HEK293T (cell line): ENCODE data around the gene CCDC141.

ENCODE experiments used
- CTCF ChIA-PET: fragments of 350-600 bp; formaldehyde crosslinking; extraction: SDS; loops from one replicate; lab custom pipeline; 2021; ENCODE audit warnings: antibody characterized with exemption, inconsistent platforms; lab: Yijun Ruan, JAX
- POLR2A ChIA-PET: fragments of 350-600 bp; formaldehyde crosslinking; extraction: SDS; loops from one replicate; lab custom pipeline; 2020; ENCODE audit warnings: antibody characterized with exemption, inconsistent platforms; lab: Yijun Ruan, JAX
- DNase-seq: peaks from one replicate; pipeline ENCODE4 v3.0.0; 2012; ENCODE audit warnings: mixed read lengths; ENCODE audit errors: extremely low spot score
- ARNT ChIP-seq: fragments of 450-650 bp; IDR thresholded peaks from 2 replicates; pipeline ENCODE4 v1.6.1; 2017; ENCODE audit warnings: mild to moderate bottlenecking
- BHLHE40 ChIP-seq: fragments of 450-650 bp; IDR thresholded peaks from 2 replicates; pipeline ENCODE4 v1.6.1; 2016; ENCODE audit warnings: mild to moderate bottlenecking, moderate library complexity, borderline replicate concordance
- CTBP1 ChIP-seq: fragments of 450-650 bp; IDR thresholded peaks from 2 replicates; pipeline ENCODE4 v1.6.1; 2016; ENCODE audit warnings: borderline replicate concordance
- ELF4 ChIP-seq: fragments of 450-650 bp; IDR thresholded peaks from 2 replicates; pipeline ENCODE4 v1.6.1; 2017; ENCODE audit warnings: antibody characterized with exemption
- FOXA1 ChIP-seq: fragments of 450-650 bp; IDR thresholded peaks from 2 replicates; pipeline ENCODE4 v1.6.1; 2016; ENCODE audit warnings: mild to moderate bottlenecking
- FOXK2 ChIP-seq: fragments of 450-650 bp; IDR thresholded peaks from 2 replicates; pipeline ENCODE4 v1.6.1; 2016; ENCODE audit warnings: mild to moderate bottlenecking
- FOXM1 ChIP-seq: fragments of 450-650 bp; IDR thresholded peaks from 2 replicates; pipeline ENCODE4 v1.6.1; 2017; ENCODE audit warnings: mild to moderate bottlenecking, borderline replicate concordance
- HDGF ChIP-seq: fragments of 450-650 bp; IDR thresholded peaks from 2 replicates; pipeline ENCODE4 v1.6.1; 2017; ENCODE audit warnings: antibody characterized with exemption, borderline replicate concordance
- L3MBTL2 ChIP-seq: fragments of 450-650 bp; conservative IDR thresholded peaks from 2 replicates; pipeline ENCODE4 v1.6.1; 2016; ENCODE audit warnings: mild to moderate bottlenecking
- LEF1 ChIP-seq: fragments of 450-650 bp; IDR thresholded peaks from 2 replicates; pipeline ENCODE4 v1.6.1; 2017; ENCODE audit warnings: mild to moderate bottlenecking, borderline replicate concordance
- NFRKB ChIP-seq: fragments of 450-650 bp; IDR thresholded peaks from 2 replicates; pipeline ENCODE4 v1.6.1; 2016; ENCODE audit warnings: mild to moderate bottlenecking, moderate library complexity
- PKNOX1 ChIP-seq: fragments of 450-650 bp; IDR thresholded peaks from 2 replicates; pipeline ENCODE4 v1.6.1; 2016
- SP1 ChIP-seq: fragments of 450-650 bp; IDR thresholded peaks from 2 replicates; pipeline ENCODE4 v1.6.1; 2017
- SUZ12 ChIP-seq: fragments of 450-650 bp; IDR thresholded peaks from 2 replicates; pipeline ENCODE4 v1.6.1; 2016; ENCODE audit warnings: mild to moderate bottlenecking
- TARDBP ChIP-seq: fragments of 450-650 bp; IDR thresholded peaks from 2 replicates; pipeline ENCODE4 v1.6.1; 2016
- ZNF384 ChIP-seq: fragments of 450-650 bp; IDR thresholded peaks from 2 replicates; pipeline ENCODE4 v1.6.1; 2016

Gene CCDC141

DNA sequence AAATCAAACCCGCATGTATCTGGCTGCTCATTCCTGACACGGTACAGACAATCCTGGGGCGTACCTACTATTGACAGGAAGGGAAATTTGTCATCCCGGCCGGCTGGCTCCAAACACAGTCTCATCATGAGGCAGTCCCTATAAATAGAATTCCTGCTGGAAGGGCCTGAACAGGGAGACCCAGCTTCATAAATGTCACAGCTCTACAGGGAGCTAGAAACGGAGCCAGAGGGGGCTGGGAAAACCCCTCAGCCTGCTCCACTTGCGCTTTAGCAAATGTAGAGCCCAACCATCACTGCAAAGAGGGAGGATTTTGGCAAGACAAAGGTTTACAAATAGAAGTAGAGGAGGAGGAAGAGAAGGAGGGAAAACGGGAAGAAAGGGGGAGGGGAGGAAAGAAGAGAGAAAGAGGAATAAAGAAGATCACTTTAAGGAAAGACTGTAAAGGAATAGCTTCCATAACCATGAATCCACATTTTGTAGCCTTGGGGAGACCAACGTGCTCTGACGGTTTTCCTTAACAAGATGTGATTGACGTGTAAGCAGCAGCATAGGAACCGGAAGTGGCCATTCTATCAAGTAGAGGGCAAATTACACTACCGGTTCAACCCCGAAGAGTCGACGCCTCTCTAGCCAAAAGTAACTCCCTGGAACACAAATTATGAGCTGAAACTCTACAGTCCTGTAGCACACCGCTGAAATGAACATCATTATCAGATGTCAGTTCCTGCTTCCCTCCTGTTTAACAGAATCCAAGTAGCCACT lies 185.9 kb downstream of the CCDC141 start:
- ChIA-PET POLR2A (no interaction called here), CTCF (no interaction called here)
- TF ChIP-seq ARNT (no peak), LEF1 (no peak), SUZ12 (no peak), HDGF (no peak), FOXM1 (no peak), FOXA1 (no peak), BHLHE40 (no peak), CTBP1 (no peak), TARDBP (no peak), SP1 (no peak), NFRKB (no peak), ELF4 (no peak), FOXK2 (no peak), L3MBTL2 (no peak), ZNF384 (no peak)
- DNase-seq, result no peak

- ChIA-PET CTCF (no interaction called here), POLR2A (no interaction called here)
- no peak for DNase-seq
- TF ChIP-seq SUZ12 (no peak), PKNOX1 (no peak), HDGF (no peak), NFRKB (no peak), FOXM1 (no peak), ARNT (no peak), FOXA1 (no peak), CTBP1 (no peak), ELF4 (no peak), TARDBP (no peak), ZNF384 (no peak), LEF1 (no peak), BHLHE40 (no peak), FOXK2 (no peak), SP1 (no peak), L3MBTL2 (no peak)
These were observed 186.6 kb downstream of the CCDC141 start for GRCh38 chr2:178863130-178863855.

- ChIA-PET CTCF (no interaction called here), POLR2A (no interaction called here)
- no peak for TF ChIP-seq TARDBP
- TF ChIP-seq ZNF384, result no peak
- TF ChIP-seq ELF4, result no peak
- no peak for TF ChIP-seq SP1
- TF ChIP-seq FOXM1, result no peak
- TF ChIP-seq SUZ12, result no peak
- no peak for TF ChIP-seq ARNT
- TF ChIP-seq L3MBTL2, result no peak
- TF ChIP-seq NFRKB, result no peak
- TF ChIP-seq PKNOX1, result no peak
- TF ChIP-seq HDGF, result no peak
- no peak for TF ChIP-seq FOXA1
- no peak for TF ChIP-seq FOXK2
- no peak for TF ChIP-seq CTBP1
- TF ChIP-seq LEF1, result no peak
- TF ChIP-seq BHLHE40, result no peak
- DNase-seq, result no peak
These were observed 189.4 kb downstream of the CCDC141 start for GRCh38 chr2:178860551-178860950.

DNA sequence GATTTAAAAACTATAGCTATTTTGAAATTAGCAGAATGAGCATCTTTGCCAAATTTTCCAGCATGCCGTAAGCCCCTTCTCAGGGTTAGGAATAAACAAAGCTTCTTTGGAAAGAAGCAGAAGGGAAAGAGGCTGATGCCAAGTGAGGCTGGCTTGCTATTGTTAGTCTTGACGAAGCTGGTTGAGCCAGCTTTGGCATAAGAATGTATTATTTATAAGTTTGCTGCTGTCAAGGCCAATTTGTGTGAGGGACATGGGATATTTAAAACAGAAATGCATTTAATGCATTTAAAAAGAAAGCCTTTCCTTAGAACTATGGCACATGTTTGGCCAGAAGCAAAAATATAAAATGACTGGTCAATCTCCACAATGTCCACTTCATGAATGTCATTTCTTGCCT lies 190.2 kb downstream of the CCDC141 start:
- ChIA-PET CTCF (no interaction called here), POLR2A (no interaction called here)
- TF ChIP-seq HDGF (no peak), ELF4 (no peak), L3MBTL2 (no peak), FOXM1 (no peak), TARDBP (no peak), SUZ12 (no peak), BHLHE40 (no peak), PKNOX1 (no peak), ZNF384 (no peak), FOXK2 (no peak), CTBP1 (no peak), NFRKB (no peak), ARNT (no peak), LEF1 (no peak)
- no peak for DNase-seq

DNA sequence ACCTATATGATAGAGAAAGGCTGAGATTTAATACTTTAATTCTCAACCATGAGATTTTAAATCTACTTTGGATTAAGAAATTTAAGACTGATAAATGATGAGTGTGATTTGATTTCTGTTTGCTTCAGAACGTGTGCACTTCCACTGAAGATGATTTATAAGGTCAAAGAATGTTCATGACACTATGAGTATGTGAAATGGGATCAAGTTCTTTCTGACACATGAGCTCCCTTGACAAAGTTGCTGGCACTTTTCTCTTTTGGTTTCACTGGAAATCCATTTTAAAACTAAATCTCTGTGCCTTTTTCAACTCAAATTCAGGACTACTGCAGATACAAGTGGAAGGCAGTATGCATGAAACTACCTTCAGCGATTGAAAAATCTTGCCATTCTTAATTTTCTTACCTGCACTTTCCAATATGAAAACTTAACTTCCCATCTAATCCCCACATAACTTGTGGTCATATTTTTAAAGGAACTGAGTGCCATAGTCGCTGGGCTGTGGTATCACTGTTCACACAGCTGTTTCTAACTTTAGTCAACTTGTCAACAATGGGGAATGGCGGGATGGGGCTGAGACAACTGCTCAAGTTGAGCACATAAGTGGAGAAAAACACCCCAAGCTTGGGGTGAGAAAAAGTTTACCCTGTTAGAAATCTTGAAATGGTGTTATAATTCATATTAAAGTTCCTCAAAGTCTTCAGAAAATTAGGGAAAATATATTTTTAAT lies 190.9 kb downstream of the CCDC141 start:
- no peak for DNase-seq
- no peak for TF ChIP-seq ARNT
- no peak for TF ChIP-seq SP1
- no peak for TF ChIP-seq BHLHE40
- ChIA-PET POLR2A (no interaction called here), CTCF (no interaction called here)
